OCI-LY3 (cell line): ENCODE results near the gene VBP1.

Experiments used
- EZH2phosphoT487 ChIP-seq: fragments of 200-600 bp; shearing (Covaris generic); IDR thresholded peaks from 2 replicates; pipeline ENCODE4 v1.6.1; 2018; ENCODE audit warnings: antibody characterized with exemption, mixed run types, low read depth
- TF ChIP-seq, protein P1 (sequence below): fragments of 200-600, 300-600 bp; sonication (generic); IDR thresholded peaks from 2 replicates; pipeline ENCODE4 v1.5.1; 2014; ENCODE audit warnings: antibody characterized with exemption, low read length, low read depth

DNA sequence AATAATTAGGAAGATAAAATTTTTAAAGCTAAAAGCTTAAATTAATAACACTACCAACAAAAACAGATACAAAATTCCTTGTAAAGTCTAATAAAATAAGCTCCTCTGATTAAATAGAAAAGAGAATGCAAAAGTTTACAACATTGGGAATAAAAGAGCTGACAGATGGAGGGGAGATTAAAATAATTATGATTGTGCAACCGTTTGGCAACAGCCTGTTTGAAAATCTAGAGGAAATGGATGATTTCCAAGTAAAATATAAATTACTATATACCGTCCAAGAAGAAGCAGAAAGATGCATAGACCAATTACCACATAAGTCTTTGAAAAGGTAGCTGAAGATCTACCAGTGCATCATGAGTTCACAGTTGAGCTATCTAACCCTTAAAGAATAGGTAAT, 46.4 kb upstream of the VBP1 start:
- TF ChIP-seq, protein P1, sequence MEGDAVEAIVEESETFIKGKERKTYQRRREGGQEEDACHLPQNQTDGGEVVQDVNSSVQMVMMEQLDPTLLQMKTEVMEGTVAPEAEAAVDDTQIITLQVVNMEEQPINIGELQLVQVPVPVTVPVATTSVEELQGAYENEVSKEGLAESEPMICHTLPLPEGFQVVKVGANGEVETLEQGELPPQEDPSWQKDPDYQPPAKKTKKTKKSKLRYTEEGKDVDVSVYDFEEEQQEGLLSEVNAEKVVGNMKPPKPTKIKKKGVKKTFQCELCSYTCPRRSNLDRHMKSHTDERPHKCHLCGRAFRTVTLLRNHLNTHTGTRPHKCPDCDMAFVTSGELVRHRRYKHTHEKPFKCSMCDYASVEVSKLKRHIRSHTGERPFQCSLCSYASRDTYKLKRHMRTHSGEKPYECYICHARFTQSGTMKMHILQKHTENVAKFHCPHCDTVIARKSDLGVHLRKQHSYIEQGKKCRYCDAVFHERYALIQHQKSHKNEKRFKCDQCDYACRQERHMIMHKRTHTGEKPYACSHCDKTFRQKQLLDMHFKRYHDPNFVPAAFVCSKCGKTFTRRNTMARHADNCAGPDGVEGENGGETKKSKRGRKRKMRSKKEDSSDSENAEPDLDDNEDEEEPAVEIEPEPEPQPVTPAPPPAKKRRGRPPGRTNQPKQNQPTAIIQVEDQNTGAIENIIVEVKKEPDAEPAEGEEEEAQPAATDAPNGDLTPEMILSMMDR = no peak
- no peak for TF ChIP-seq EZH2phosphoT487
